Measurements from ENCODE around the gene ZNF317. TPM values are rescaled to one million over a fixed set of nuclear protein-coding genes. Genes with fewer than 3 reads are reported as not detected.

ZNF317 gene
- total RNA-seq, 1 donor from 2014 or later = 25.4 TPM

DNA sequence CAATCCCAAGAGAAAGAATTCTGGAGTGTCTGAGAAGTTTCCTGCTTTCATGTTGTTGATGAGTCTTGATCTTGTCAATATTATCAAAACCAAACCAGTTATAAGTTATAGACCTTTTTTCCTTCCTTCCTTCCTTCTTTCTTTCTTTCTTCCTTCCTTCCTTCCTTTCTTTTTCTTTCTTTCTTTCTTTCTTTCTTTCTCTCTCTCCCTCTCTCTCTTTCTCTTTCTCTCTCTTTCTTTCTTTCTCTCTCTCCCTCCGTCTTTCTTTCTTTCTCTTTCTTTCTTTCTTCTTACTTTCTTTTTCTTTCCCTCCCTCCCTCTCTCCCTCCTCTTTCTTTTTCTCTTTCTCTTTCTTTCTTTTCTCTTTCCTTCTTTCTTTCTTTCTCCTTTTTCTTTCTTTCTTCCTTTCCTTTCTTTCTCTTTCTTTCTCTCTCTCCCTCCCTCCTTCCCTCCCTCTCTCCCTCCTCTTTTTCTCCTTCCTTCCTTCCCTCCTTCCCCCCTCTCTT lies 13.2 kb upstream of the ZNF317 start, which contains the start of gene OR7G3:
Gene OR7G3 (minus strand): TSS at position 51 of the 506 bp plus-strand sequence. CDS start 0 bp downstream, at position 51.
- TF ChIP-seq, protein P1, sequence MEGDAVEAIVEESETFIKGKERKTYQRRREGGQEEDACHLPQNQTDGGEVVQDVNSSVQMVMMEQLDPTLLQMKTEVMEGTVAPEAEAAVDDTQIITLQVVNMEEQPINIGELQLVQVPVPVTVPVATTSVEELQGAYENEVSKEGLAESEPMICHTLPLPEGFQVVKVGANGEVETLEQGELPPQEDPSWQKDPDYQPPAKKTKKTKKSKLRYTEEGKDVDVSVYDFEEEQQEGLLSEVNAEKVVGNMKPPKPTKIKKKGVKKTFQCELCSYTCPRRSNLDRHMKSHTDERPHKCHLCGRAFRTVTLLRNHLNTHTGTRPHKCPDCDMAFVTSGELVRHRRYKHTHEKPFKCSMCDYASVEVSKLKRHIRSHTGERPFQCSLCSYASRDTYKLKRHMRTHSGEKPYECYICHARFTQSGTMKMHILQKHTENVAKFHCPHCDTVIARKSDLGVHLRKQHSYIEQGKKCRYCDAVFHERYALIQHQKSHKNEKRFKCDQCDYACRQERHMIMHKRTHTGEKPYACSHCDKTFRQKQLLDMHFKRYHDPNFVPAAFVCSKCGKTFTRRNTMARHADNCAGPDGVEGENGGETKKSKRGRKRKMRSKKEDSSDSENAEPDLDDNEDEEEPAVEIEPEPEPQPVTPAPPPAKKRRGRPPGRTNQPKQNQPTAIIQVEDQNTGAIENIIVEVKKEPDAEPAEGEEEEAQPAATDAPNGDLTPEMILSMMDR (IDR thresholded peaks at IDR 0.05) = no peak
- ATAC-seq (no peak), DNase-seq (no peak)
- Histone ChIP-seq H3K4me1 (no peaks in the 10 kb centered on the region), H3K36me3 (no peaks in the 10 kb centered on the region), H3K27ac (no peak within 1 kb of the TSS), H3K4me3 (no peak within 1 kb of the TSS), H3K9me3 (no peaks in the 10 kb centered on the region), H3K27me3 (ENCODE audit: low read depth) (no peaks in the 10 kb centered on the region)
- intact Hi-C loops (cut with DNase I) = no loop called here

DNA sequence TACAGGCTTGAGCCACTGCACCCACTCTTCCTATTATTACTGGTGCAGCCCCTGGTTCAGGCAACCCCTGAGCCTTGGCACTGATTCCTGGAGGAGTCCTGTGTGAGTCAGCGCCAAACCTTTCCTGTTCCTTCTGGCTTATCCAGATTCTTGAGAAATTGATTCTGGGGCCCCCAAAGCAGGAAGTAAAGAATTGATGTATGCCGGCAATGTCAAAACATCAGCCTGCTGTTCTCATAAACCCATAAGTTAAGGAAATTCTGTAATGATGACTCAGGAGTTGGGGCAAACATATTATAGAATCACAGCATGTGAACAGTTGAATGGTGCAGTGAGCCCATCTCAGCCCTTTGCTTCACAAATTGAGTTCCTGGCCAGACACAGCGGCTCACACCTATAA lies 12.0 kb upstream of the ZNF317 start:
- no peaks in the 10 kb centered on the region for H3K4me1 ChIP-seq
- TF ChIP-seq, protein P1 (IDR thresholded peaks at IDR 0.05) = no peak
- no peaks in the 10 kb centered on the region for H3K27me3 ChIP-seq (ENCODE audit: low read depth)
- H3K27ac ChIP-seq = no peak overlapping the region
- ATAC-seq (peak; percentile 39 to 46), DNase-seq (no peak)
- H3K9me3 ChIP-seq = no peaks in the 10 kb centered on the region
- intact Hi-C loops (cut with DNase I) = no loop called here
- no peak overlapping the region for H3K4me3 ChIP-seq
- H3K36me3 ChIP-seq = no peaks in the 10 kb centered on the region

DNA sequence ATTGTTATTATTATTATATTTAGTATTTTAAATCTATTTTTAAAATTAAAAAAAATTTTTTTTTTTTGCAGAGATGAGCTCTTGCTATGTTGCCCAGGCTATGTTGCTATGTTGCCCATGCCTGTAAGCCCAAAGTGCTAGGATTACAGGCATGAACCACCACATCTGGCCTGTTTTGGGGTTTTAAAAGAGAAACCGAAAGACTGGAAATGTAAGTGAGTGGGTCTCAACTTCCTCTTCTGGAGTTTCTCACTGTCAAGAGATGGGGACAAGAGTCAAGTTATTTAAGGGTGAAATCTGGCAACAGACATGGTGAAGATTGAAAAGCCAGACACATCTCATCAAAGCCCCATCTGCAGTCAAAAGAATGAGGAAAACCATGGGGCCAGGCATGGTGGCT lies 9.2 kb upstream of the ZNF317 start:
- Histone ChIP-seq H3K9me3 (no peaks in the 10 kb centered on the region), H3K4me3 (no peak overlapping the region), H3K27me3 (ENCODE audit: low read depth) (no peaks in the 10 kb centered on the region), H3K27ac (no peak overlapping the region), H3K36me3 (no peaks in the 10 kb centered on the region), H3K4me1 (no peaks in the 10 kb centered on the region)
- intact Hi-C loops (cut with DNase I) = no loop called here
- TF ChIP-seq, protein P1 (IDR thresholded peaks at IDR 0.05) = no peak
- ATAC-seq (no peak), DNase-seq (no peak)

DNA sequence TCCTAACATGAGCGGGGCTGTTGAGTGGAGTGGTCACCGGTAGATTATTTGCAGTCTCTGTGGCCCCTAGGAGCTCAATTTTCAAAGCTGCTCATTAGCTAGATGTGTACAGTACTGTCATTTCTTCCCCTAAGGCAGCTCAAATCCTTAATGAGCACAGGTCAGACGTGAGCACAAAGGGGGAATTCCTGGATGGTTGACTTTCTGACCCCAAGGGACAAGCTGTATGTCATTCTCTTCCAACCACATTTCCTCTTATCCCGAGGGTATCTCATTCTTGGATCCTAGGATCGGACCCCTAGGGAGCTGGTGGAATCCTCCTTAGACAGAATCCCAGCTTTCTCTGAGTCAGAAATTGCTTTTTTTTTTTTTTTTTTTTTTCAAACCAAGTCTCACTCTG lies 7.8 kb upstream of the ZNF317 start:
- intact Hi-C loops (cut with DNase I) = no loop called here
- no peak overlapping the region for H3K4me3 ChIP-seq
- H3K36me3 ChIP-seq = no peaks in the 10 kb centered on the region
- no peak for DNase-seq
- no peak overlapping the region for H3K27ac ChIP-seq
- ATAC-seq = no peak
- TF ChIP-seq, protein P1 (IDR thresholded peaks at IDR 0.05) = no peak
- H3K4me1 ChIP-seq = no peaks in the 10 kb centered on the region
- no peaks in the 10 kb centered on the region for H3K9me3 ChIP-seq
- H3K27me3 ChIP-seq (ENCODE audit: low read depth) = no peaks in the 10 kb centered on the region

DNA sequence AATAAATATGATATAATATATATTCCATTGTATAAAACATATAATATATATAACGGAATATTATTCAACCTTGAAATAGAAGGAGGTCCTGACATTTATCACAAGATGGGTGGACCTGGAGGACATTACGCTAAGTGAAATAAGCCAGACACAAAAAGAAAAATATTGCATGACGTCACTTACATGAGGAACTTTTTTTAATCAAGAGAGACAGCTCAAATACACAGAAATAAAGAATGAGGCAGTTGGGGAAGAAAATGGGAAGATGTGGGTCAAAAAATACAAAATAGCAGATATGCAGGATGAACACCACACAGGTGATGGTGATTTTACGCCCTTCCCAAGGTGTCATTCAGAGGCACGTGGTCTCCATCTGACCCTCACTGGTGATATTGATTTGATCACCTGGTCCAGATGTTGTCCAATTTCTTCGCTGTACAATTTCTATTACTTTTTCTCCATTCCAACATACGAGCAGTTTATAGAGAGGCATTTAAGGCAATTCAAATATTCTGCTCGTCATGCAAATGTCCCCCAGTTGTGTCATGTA lies 513 bp upstream of the ZNF317 start:
- Histone ChIP-seq H3K4me3 (peak overlapping the region; percentile 74), H3K27ac (peak overlapping the region; percentile 86), H3K27me3 (ENCODE audit: low read depth) (no peaks in the 10 kb centered on the region), H3K4me1 (peaks cover 18% of the 10 kb centered on the region), H3K36me3 (no peaks in the 10 kb centered on the region), H3K9me3 (peaks cover 7% of the 10 kb centered on the region)
- intact Hi-C loops (cut with DNase I) = no loop called here
- DNase-seq = no peak
- TF ChIP-seq, protein P1 (IDR thresholded peaks at IDR 0.05) = no peak
- ATAC-seq = peak in 1 of 2 donors; percentile 25

Data from lower lobe of right lung (tissue), 2 donors.